BLaER1 (cell line): Measurements from ENCODE around the gene C12orf56.
"Not testable (repeated sequence)": the region's sequence is repeated elsewhere in the genome, so short reads cannot be mapped to it uniquely, and the experiment has no call there.

ENCODE experiments used
- H3K27ac ChIP-seq: shearing (Covaris generic); formaldehyde crosslinking; 2 replicates; pipeline ENCODE4 v1.8.1; 2022
- H3K27me3 ChIP-seq: shearing (Covaris generic); formaldehyde crosslinking; 2 replicates; pipeline ENCODE4 v1.8.1; 2022
- H3K36me3 ChIP-seq: shearing (Covaris generic); formaldehyde crosslinking; 2 replicates; pipeline ENCODE4 v1.8.1; 2022
- H3K4me1 ChIP-seq: shearing (Covaris generic); formaldehyde crosslinking; 2 replicates; pipeline ENCODE4 v1.8.1; 2022
- H3K4me2 ChIP-seq: shearing (Covaris generic); formaldehyde crosslinking; 2 replicates; pipeline ENCODE4 v1.8.1; 2022
- H3K4me3 ChIP-seq: shearing (Covaris generic); formaldehyde crosslinking; 2 replicates; pipeline ENCODE4 v1.8.1; 2022
- H3K9ac ChIP-seq: shearing (Covaris generic); formaldehyde crosslinking; 2 replicates; pipeline ENCODE4 v1.8.1; 2022
- H3K9me3 ChIP-seq: shearing (Covaris generic); formaldehyde crosslinking; 2 replicates; pipeline ENCODE4 v1.8.1; 2022
- H4K20me1 ChIP-seq: shearing (Covaris generic); formaldehyde crosslinking; 2 replicates; pipeline ENCODE4 v1.8.1; 2022
- Cebpa-rat ChIP-seq: shearing (Covaris generic); IDR thresholded peaks from 2 replicates; pipeline ENCODE4 v1.8.1; 2022

C12orf56 gene

GRCh38 chr12:64335886-64336466, 54.6 kb downstream of the C12orf56 start:
- H3K4me2 ChIP-seq, result no peak overlapping the region
- H3K27me3 ChIP-seq, result no peaks in the 10 kb centered on the region
- H4K20me1 ChIP-seq, result no peaks in the 10 kb centered on the region
- no peaks in the 10 kb centered on the region for H3K9me3 ChIP-seq
- H3K4me1 ChIP-seq, result no peaks in the 10 kb centered on the region
- H3K4me3 ChIP-seq, result no peak overlapping the region
- H3K27ac ChIP-seq, result no peak overlapping the region
- no peak for TF ChIP-seq Cebpa-rat
- H3K9ac ChIP-seq, result no peak overlapping the region
- H3K36me3 ChIP-seq, result no peaks in the 10 kb centered on the region

- H3K9me3 ChIP-seq, result no peaks in the 10 kb centered on the region
- no peaks in the 10 kb centered on the region for H4K20me1 ChIP-seq
- no peak overlapping the region for H3K27ac ChIP-seq
- H3K27me3 ChIP-seq, result no peaks in the 10 kb centered on the region
- no peaks in the 10 kb centered on the region for H3K4me1 ChIP-seq
- H3K4me2 ChIP-seq, result no peak overlapping the region
- H3K4me3 ChIP-seq, result no peak overlapping the region
- TF ChIP-seq Cebpa-rat, result no peak
- no peaks in the 10 kb centered on the region for H3K36me3 ChIP-seq
- no peak overlapping the region for H3K9ac ChIP-seq
These were observed 57.6 kb downstream of the C12orf56 start for GRCh38 chr12:64332938-64333337.

GRCh38 chr12:64332296-64332695, 58.3 kb downstream of the C12orf56 start:
- Histone ChIP-seq H3K4me2 (no peak overlapping the region), H3K36me3 (no peaks in the 10 kb centered on the region), H3K27me3 (no peaks in the 10 kb centered on the region), H3K4me3 (no peak overlapping the region), H3K27ac (no peak overlapping the region), H3K4me1 (no peaks in the 10 kb centered on the region), H3K9me3 (no peaks in the 10 kb centered on the region), H4K20me1 (no peaks in the 10 kb centered on the region), H3K9ac (no peak overlapping the region)
- no peak for TF ChIP-seq Cebpa-rat

GRCh38 chr12:64329031-64329710, 61.4 kb downstream of the C12orf56 start:
- H3K4me1 ChIP-seq, H3K9ac ChIP-seq, H3K27ac ChIP-seq, H4K20me1 ChIP-seq, H3K27me3 ChIP-seq, H3K4me2 ChIP-seq, H3K36me3 ChIP-seq, H3K9me3 ChIP-seq, H3K4me3 ChIP-seq: not testable (repeated sequence)

GRCh38 chr12:64325055-64325454, 65.5 kb downstream of the C12orf56 start:
- H3K9ac ChIP-seq, result no peak overlapping the region
- no peaks in the 10 kb centered on the region for H3K36me3 ChIP-seq
- no peaks in the 10 kb centered on the region for H3K27me3 ChIP-seq
- no peaks in the 10 kb centered on the region for H4K20me1 ChIP-seq
- TF ChIP-seq Cebpa-rat, result no peak
- 0 out of 2 replicates have a peak, but pooled peaks cover 8% of the 10 kb centered on the region for H3K9me3 ChIP-seq
- H3K4me3 ChIP-seq, result no peak overlapping the region
- no peak overlapping the region for H3K27ac ChIP-seq
- H3K4me1 ChIP-seq, result no peaks in the 10 kb centered on the region
- no peak overlapping the region for H3K4me2 ChIP-seq

- no peak overlapping the region for H3K27ac ChIP-seq
- no peak for TF ChIP-seq Cebpa-rat
- no peak overlapping the region for H3K9ac ChIP-seq
- H3K4me2 ChIP-seq, result no peak overlapping the region
- 0 out of 2 replicates have a peak, but pooled peaks cover 8% of the 10 kb centered on the region for H3K9me3 ChIP-seq
- H3K36me3 ChIP-seq, result no peaks in the 10 kb centered on the region
- H3K4me1 ChIP-seq, result no peaks in the 10 kb centered on the region
- H3K27me3 ChIP-seq, result no peaks in the 10 kb centered on the region
- H4K20me1 ChIP-seq, result no peaks in the 10 kb centered on the region
- H3K4me3 ChIP-seq, result no peak overlapping the region
These were observed 66.9 kb downstream of the C12orf56 start for GRCh38 chr12:64323476-64324225.

- 0 out of 2 replicates have a peak, but pooled peaks cover 8% of the 10 kb centered on the region for H3K9me3 ChIP-seq
- no peak overlapping the region for H3K4me3 ChIP-seq
- H4K20me1 ChIP-seq, result no peaks in the 10 kb centered on the region
- H3K9ac ChIP-seq, result no peak overlapping the region
- no peak overlapping the region for H3K4me2 ChIP-seq
- TF ChIP-seq Cebpa-rat, result no peak
- no peaks in the 10 kb centered on the region for H3K4me1 ChIP-seq
- no peaks in the 10 kb centered on the region for H3K36me3 ChIP-seq
- no peak overlapping the region for H3K27ac ChIP-seq
- no peaks in the 10 kb centered on the region for H3K27me3 ChIP-seq
These were observed 67.6 kb downstream of the C12orf56 start for GRCh38 chr12:64323006-64323405.

- Histone ChIP-seq H3K27me3 (no peaks in the 10 kb centered on the region), H3K4me1 (no peaks in the 10 kb centered on the region), H3K4me3 (no peak overlapping the region), H3K36me3 (no peaks in the 10 kb centered on the region), H3K9me3 (0 out of 2 replicates have a peak, but pooled peaks cover 8% of the 10 kb centered on the region), H4K20me1 (no peaks in the 10 kb centered on the region), H3K4me2 (no peak overlapping the region), H3K27ac (no peak overlapping the region), H3K9ac (no peak overlapping the region)
- TF ChIP-seq Cebpa-rat, result no peak
These were observed 69.9 kb downstream of the C12orf56 start for GRCh38 chr12:64320611-64321010.

GRCh38 chr12:64319540-64320225, 70.9 kb downstream of the C12orf56 start:
- H3K27me3 ChIP-seq, H3K27ac ChIP-seq, H3K36me3 ChIP-seq, H3K4me1 ChIP-seq, H4K20me1 ChIP-seq, H3K9ac ChIP-seq, H3K4me2 ChIP-seq, H3K9me3 ChIP-seq, H3K4me3 ChIP-seq: not testable (repeated sequence)

- no peaks in the 10 kb centered on the region for H3K4me1 ChIP-seq
- H3K27me3 ChIP-seq, result no peaks in the 10 kb centered on the region
- no peaks in the 10 kb centered on the region for H3K36me3 ChIP-seq
- no peak overlapping the region for H3K27ac ChIP-seq
- no peak overlapping the region for H3K4me2 ChIP-seq
- H3K9me3 ChIP-seq, result 0 out of 2 replicates have a peak, but pooled peaks cover 8% of the 10 kb centered on the region
- no peak overlapping the region for H3K9ac ChIP-seq
- H4K20me1 ChIP-seq, result no peaks in the 10 kb centered on the region
- no peak for TF ChIP-seq Cebpa-rat
- no peak overlapping the region for H3K4me3 ChIP-seq
These were observed 72.0 kb downstream of the C12orf56 start for GRCh38 chr12:64318605-64319004.
